Measurements from ENCODE around the gene TNPO3. TPM values are rescaled to one million over a fixed set of nuclear protein-coding genes. Genes with fewer than 3 reads are reported as not detected.
A peak's percentile ranks its signal among the peaks of the same experiment; 100 is the strongest.
"Not testable (repeated sequence)": the region's sequence is repeated elsewhere in the genome, so short reads cannot be mapped to it uniquely, and the experiment has no call there.

TNPO3 gene
- total and polyA plus RNA-seq, 12 donors: 8.0 to 37.7 (median 29.6) TPM

DNA sequence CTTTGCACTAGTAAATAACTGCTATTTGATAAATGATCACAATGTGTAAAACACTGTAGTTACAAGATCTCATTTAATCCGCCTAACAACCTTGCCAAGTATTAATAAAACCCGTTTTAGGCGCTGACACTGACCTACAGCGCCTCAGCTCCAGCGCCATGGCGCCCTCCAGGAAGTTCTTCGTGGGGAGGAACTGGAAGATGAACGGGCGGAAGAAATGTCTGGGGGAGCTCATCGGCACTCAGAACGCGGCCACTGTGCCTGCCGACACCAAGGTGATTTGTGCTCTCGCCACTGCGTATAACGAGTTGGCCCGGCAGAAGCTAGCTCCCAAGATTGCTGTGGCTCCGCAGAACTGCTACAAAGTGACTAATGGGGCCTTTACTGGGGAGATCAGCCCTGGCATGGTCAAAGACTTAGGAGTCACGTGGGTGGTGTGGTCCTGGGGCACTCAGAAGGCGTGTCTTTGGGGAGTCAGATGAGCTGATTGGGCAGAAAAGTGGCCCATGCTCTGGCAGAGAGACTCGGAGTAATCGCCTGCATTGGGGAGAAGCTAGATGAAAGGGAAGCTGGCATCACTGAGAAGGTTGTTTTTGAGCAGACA, 1.1 kb upstream of the TNPO3 start:
- H3K4me3 ChIP-seq: peak overlapping the region in 1 of 10 donors; percentile 88
- peaks cover 0 to 9% (median 0%) of the 10 kb centered on the region in 9 donors for H3K36me3 ChIP-seq
- peaks cover 0 to 14% (median 4%) of the 10 kb centered on the region in 7 donors for H3K27me3 ChIP-seq
- peaks cover 0 to 34% (median 27%) of the 10 kb centered on the region in 9 donors for H3K4me1 ChIP-seq
- H3K27ac ChIP-seq: peak overlapping the region in 4 of 10 donors; percentile 96 to 99 (median 98)
- 66 to 79% methylated on average over 22 of the region's 22 CpGs for WGBS, 2 donors
- intact Hi-C loops (cut with DNase I): no loop called here
- no peaks in the 10 kb centered on the region for H3K9me3 ChIP-seq
- DNase-seq: no peak
- no peak for ATAC-seq
- TF ChIP-seq, protein P1, sequence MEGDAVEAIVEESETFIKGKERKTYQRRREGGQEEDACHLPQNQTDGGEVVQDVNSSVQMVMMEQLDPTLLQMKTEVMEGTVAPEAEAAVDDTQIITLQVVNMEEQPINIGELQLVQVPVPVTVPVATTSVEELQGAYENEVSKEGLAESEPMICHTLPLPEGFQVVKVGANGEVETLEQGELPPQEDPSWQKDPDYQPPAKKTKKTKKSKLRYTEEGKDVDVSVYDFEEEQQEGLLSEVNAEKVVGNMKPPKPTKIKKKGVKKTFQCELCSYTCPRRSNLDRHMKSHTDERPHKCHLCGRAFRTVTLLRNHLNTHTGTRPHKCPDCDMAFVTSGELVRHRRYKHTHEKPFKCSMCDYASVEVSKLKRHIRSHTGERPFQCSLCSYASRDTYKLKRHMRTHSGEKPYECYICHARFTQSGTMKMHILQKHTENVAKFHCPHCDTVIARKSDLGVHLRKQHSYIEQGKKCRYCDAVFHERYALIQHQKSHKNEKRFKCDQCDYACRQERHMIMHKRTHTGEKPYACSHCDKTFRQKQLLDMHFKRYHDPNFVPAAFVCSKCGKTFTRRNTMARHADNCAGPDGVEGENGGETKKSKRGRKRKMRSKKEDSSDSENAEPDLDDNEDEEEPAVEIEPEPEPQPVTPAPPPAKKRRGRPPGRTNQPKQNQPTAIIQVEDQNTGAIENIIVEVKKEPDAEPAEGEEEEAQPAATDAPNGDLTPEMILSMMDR (IDR thresholded peaks at IDR 0.05): no peak

DNA sequence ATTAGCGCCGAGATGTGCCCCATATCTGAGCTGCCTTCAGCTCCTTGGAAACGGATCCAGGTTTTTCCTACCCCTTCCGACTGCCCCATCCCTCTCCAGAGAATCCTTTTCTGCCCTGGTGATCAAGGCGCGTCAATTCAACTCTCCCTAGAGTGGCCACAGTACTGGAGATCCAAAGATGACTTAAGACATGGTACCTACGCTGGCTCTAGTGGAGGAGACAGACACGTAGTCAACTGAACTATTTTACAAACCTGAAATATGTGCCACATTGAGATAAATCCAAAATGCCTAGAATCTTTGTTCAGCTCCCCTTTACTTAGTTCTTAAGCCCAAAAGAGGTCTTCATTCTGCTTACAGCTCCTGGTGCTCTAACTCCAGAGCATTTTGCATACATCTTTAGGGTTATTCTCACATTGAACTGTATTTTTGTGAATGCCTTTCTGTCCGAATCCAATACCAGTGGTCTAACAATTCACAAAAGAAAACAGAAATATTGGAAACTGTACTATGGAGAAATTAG, 444 bp upstream of the TNPO3 start:
- peak overlapping the region; percentile 73 to 99 (median 91) for H3K4me3 ChIP-seq
- H3K27me3 ChIP-seq: peaks cover 0 to 9% (median 4%) of the 10 kb centered on the region in 7 donors
- intact Hi-C loops (cut with DNase I): no loop called here
- H3K27ac ChIP-seq: peak overlapping the region; percentile 95 to 99 (median 98)
- TF ChIP-seq, protein P1 (IDR thresholded peaks at IDR 0.05): no peak
- WGBS, 2 donors: 7 to 8% methylated on average over 9 of the region's 9 CpGs
- no peak for DNase-seq
- H3K4me1 ChIP-seq: peaks cover 0 to 34% (median 27%) of the 10 kb centered on the region in 9 donors
- H3K9me3 ChIP-seq: no peaks in the 10 kb centered on the region
- H3K36me3 ChIP-seq: peaks cover 0 to 9% (median 0%) of the 10 kb centered on the region in 9 donors
- peak; percentile 4 to 56 (median 33) for ATAC-seq

DNA sequence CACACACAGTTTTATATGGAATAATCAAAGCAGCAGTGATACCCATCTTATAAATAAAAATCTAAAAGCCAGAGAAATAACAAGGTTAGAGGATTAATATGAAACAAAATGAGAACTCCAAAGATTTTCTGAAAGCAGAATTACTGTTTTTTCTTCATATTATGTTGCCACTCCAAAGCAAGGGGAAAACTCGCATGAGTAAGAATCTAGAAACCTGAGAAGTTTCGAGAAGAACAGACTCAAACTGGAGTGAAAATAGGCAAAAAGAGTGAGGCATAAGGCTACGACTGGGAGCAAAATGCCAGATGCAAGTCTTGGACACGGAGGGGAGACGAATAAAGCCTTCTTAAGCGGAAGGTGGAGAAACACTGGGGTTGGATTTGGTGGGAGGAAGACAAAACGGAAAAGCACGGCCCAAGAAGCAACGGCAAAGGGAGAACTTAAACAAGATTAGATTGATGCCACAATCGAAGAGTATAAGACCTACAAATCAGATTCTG, 923 bp downstream of the TNPO3 start:
- TF ChIP-seq, protein P1 (IDR thresholded peaks at IDR 0.05): no peak
- no peaks in the 10 kb centered on the region for H3K9me3 ChIP-seq
- intact Hi-C loops (cut with DNase I): no loop called here
- H3K27ac ChIP-seq: peak overlapping the region; percentile 95 to 99 (median 98)
- DNase-seq (peak in 1 of 2 donors; percentile 7), ATAC-seq (peak in 2 of 8 donors; percentile 1 to 10)
- H3K4me3 ChIP-seq: peak overlapping the region; percentile 73 to 99 (median 91)
- peaks cover 0 to 15% (median 0%) of the 10 kb centered on the region in 9 donors for H3K36me3 ChIP-seq
- peaks cover 0 to 4% (median 0%) of the 10 kb centered on the region in 7 donors for H3K27me3 ChIP-seq
- H3K4me1 ChIP-seq: peaks cover 0 to 34% (median 29%) of the 10 kb centered on the region in 9 donors
- WGBS, 2 donors: 0% methylated on average over 10 of the region's 10 CpGs

DNA sequence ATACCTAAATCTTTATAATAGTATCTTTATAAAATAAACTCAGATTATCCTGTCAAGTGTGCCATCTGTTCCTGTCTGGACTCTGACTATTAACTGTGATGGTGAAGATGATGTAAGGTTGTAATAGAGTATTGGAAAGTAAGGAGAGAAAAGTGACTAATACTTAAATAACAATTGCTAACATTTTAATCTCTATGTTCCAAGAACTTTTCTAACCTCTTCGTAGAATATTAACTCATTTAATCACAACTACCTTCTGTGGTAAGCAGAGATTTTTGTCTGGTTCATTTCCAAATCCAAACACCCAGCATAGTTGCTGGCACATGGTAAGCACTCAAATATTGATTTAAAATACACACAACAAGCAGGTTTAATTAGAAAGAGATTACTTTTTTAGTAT, 2.5 kb downstream of the TNPO3 start:
- TF ChIP-seq, protein P1 (IDR thresholded peaks at IDR 0.05): no peak
- Histone ChIP-seq H3K27ac (no peak overlapping the region), H3K4me1 (peaks cover 0 to 41% (median 35%) of the 10 kb centered on the region in 9 donors), H3K4me3 (no peak overlapping the region), H3K9me3 (no peaks in the 10 kb centered on the region), H3K27me3 (no peaks in the 10 kb centered on the region), H3K36me3 (peaks cover 0 to 25% (median 0%) of the 10 kb centered on the region in 9 donors)
- ATAC-seq (no peak), DNase-seq (no peak)
- intact Hi-C loops (cut with DNase I): no loop called here
- 87 to 93% methylated on average over 1 of the region's 1 CpG for WGBS, 2 donors

DNA sequence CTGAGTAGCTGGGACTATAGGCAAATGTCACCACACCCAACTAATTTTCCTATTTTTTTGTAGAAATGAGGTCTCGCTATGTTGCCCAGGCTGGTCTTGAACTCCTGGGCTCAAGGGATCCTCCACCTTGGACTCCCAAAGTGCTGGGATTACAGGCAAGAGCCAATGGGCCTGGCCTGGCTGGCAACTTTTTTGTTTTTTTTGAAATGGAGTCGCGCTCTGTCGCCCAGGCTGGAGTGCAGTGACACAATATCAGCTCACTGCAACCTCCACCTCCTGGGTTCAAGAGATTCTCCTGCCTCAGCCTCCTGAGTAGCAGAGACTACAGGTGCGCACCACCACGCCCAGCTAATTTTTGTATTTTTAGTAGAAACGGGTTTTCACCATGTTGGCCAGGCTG, 3.5 kb downstream of the TNPO3 start:
- DNase-seq; intact Hi-C loops (cut with DNase I); H3K27ac ChIP-seq; H3K27me3 ChIP-seq; H3K4me3 ChIP-seq; H3K9me3 ChIP-seq; ATAC-seq: not testable (repeated sequence)
- 98% methylated on average over 7 of the region's 7 CpGs for WGBS, 2 donors
- Histone ChIP-seq H3K4me1 (peaks cover 0 to 50% (median 36%) of the 10 kb centered on the region in 9 donors), H3K36me3 (peaks cover 0 to 27% (median 0%) of the 10 kb centered on the region in 9 donors)
